Endodermal cell (in vitro differentiated cells): ENCODE measurements around the gene AATF. TPM values are rescaled to one million over a fixed set of nuclear protein-coding genes. Genes with fewer than 3 reads are reported as not detected.
A peak's percentile ranks its signal among the peaks of the same experiment; 100 is the strongest.

ENCODE experiments used
- DNase-seq: peaks from one replicate; pipeline ENCODE4 v3.0.0-alpha.2; 2017
- H3K27ac ChIP-seq: 2 replicates; pipeline ENCODE4 v1.5.1; 2013; ENCODE audit warnings: mild to moderate bottlenecking, low read depth, low read length, moderate library complexity
- H3K27me3 ChIP-seq: 2 replicates; pipeline ENCODE4 v1.6.1; 2013; ENCODE audit warnings: mild to moderate bottlenecking, low read length, moderate library complexity; ENCODE audit not compliant: insufficient read depth, control insufficient read depth, poor library complexity, severe bottlenecking
- H3K36me3 ChIP-seq: 2 replicates; pipeline ENCODE4 v1.7.0; 2013; ENCODE audit warnings: mild to moderate bottlenecking, low read length, moderate library complexity; ENCODE audit not compliant: control insufficient read depth, insufficient read depth
- H3K4me1 ChIP-seq: one replicate; pipeline ENCODE4 v1.7.0; 2013; ENCODE audit warnings: low read length; ENCODE audit not compliant: control insufficient read depth, insufficient read depth
- H3K4me3 ChIP-seq: 2 replicates; pipeline ENCODE4 v1.5.1; 2013; ENCODE audit warnings: mild to moderate bottlenecking, low read length, moderate library complexity
- H3K9ac ChIP-seq: 2 replicates; pipeline ENCODE4 v1.6.1; 2013; ENCODE audit warnings: mild to moderate bottlenecking, low read length, moderate library complexity; ENCODE audit not compliant: poor library complexity, severe bottlenecking; ENCODE audit errors: extremely low read depth
- H3K9me3 ChIP-seq: 2 replicates; pipeline ENCODE4 v1.6.1; 2013; ENCODE audit warnings: mild to moderate bottlenecking, low read length, moderate library complexity; ENCODE audit not compliant: control insufficient read depth
- H3K27ac Mint-ChIP-seq: 2 replicates; pipeline ENCODE4 v1.8.0; 2020; ENCODE audit warnings: mixed read lengths
- H3K27me3 Mint-ChIP-seq: 2 replicates; pipeline ENCODE4 v1.8.0; 2021; ENCODE audit warnings: mild to moderate bottlenecking, mixed read lengths; ENCODE audit not compliant: insufficient read depth
- H3K36me3 Mint-ChIP-seq: 2 replicates; pipeline ENCODE4 v1.8.0; 2020; ENCODE audit warnings: low read depth, mixed read lengths
- H3K4me1 Mint-ChIP-seq: 2 replicates; pipeline ENCODE4 v1.8.0; 2020; ENCODE audit warnings: mixed read lengths
- H3K4me3 Mint-ChIP-seq: 2 replicates; pipeline ENCODE4 v1.8.0; 2020; ENCODE audit warnings: mild to moderate bottlenecking, moderate library complexity, mixed read lengths
- H3K9me3 Mint-ChIP-seq: 2 replicates; pipeline ENCODE4 v1.8.0; 2020; ENCODE audit warnings: mild to moderate bottlenecking, mixed read lengths
- CTCF ChIP-seq: fragments of 200-600 bp; sonication (generic); conservative IDR thresholded peaks from 2 replicates; pipeline ENCODE4 v1.5.0; 2021; ENCODE audit warnings: antibody characterized with exemption, mild to moderate bottlenecking
- WGBS, 2 experiments: methylation state at CpG; one replicate each; pipeline versions ENCODE4 v1.1.5 to v1.1.7; 2013; ENCODE audit warnings: missing lambda C conversion rate in 2 of 2, mixed read lengths in 1 of 2; ENCODE audit not compliant: insufficient coverage in 1 of 2, insufficient read length in 1 of 2; 5-methylcytosine and 5-hydroxymethylcytosine counted together
- total RNA-seq, 2 donors: library from RNA; stranded (reverse); fragmentation: NEBNext Ultra II Directional in 1 of 2; extraction: Animal tissue kit (Norgen Biotek cat#: 25700) in 1 of 2; gene quantifications; 2 replicates in 1 of 2; 3 replicates in 1 of 2; pipeline ENCODE4 v1.2.1, GENCODE V29; 2021

The AATF gene
- total RNA-seq, 2 donors from 2014 or later: 90.7 TPM

GRCh38 chr17:36936455-36937000 is 12.2 kb upstream of the AATF start:
- Histone ChIP-seq H3K4me3 (peak overlapping the region; percentile 99), H3K9ac (peak overlapping the region; percentile 71), H3K27ac (no peak overlapping the region), H3K4me1 (peaks cover 18% of the 10 kb centered on the region), H3K9me3 (no peaks in the 10 kb centered on the region), H3K36me3 (peaks cover 48% of the 10 kb centered on the region), H3K27me3 (peaks cover 80% of the 10 kb centered on the region)
- Mint-ChIP-seq H3K27ac (peak overlapping the region; percentile 96), H3K4me1 (peaks cover 37% of the 10 kb centered on the region), H3K27me3 (peaks cover 83% of the 10 kb centered on the region), H3K36me3 (peaks cover 62% of the 10 kb centered on the region), H3K9me3 (no peaks in the 10 kb centered on the region), H3K4me3 (peak overlapping the region; percentile 98)
- peak; percentile 96 for DNase-seq
- TF ChIP-seq CTCF: no peak
- WGBS, 2 experiments: 0% methylated on average over 31 to 55 of the region's 58 CpGs

DNA sequence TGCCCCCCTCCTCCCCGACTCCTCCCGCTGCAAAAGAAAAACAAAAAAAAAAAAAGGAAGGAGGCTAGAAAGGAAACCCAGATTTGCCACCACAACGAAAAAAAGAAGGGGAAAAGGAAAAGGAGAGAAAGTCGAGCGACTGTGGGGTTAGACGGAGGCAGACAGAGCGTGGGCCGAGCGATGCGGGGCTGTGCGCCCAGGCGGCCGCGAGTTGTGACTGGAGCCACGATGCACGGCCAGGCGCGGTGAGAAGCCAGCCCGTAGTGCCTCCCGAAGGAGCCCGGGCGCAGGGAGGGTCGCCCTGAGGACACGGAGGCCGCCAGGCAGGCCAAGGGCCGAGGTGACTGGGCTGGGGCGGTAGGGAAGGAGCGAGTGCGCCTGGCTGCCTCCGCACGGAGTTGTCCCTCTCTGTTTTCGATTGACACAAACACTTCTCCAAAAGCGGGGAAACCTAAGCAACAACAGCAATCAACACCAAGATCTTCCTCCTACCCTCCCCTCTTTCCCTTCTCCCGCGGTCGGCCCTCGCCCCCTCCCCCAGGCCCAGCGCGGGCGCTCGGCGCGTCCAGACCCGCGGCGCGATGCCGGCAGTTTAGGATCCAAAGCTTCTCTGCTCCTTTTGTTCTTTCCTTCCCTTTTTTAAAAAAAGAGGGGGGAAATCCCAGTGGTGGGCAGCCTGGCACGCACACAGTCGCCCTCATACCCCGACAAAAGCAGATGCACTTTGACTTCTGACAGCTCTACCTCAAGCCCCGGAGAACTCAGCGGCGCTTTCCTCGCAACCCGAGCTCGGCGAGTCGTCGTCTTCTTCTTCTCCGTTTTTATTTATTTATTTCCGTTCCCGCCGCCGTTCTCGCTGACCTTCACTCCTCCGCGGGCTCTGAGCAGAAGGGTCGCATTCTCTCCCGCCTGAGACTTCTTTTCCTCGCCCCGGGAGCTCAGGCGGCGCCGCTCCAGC is 11.5 kb upstream of the AATF start, which contains the start of gene LHX1:
TSS of gene LHX1 (plus strand) at position 475 of the 958 bp plus-strand sequence. CDS start 723 bp downstream, outside the sequence.
- peaks cover 80% of the 10 kb centered on the region for H3K27me3 ChIP-seq
- DNase-seq: peak; percentile 86
- peaks cover 48% of the 10 kb centered on the region for H3K36me3 ChIP-seq
- H3K9me3 ChIP-seq: no peaks in the 10 kb centered on the region
- H3K4me3 Mint-ChIP-seq: peak within 1 kb of the TSS; percentile 98
- H3K4me3 ChIP-seq: peak within 1 kb of the TSS; percentile 99
- no peak within 1 kb of the TSS for H3K27ac ChIP-seq
- WGBS, 2 experiments: 0% methylated on average over 27 to 74 of the region's 75 CpGs
- peak within 1 kb of the TSS; percentile 71 for H3K9ac ChIP-seq
- no peak for TF ChIP-seq CTCF
- peak within 1 kb of the TSS; percentile 96 for H3K27ac Mint-ChIP-seq
- H3K36me3 Mint-ChIP-seq: peaks cover 59% of the 10 kb centered on the region
- peaks cover 18% of the 10 kb centered on the region for H3K4me1 ChIP-seq
- H3K4me1 Mint-ChIP-seq: peaks cover 33% of the 10 kb centered on the region
- H3K9me3 Mint-ChIP-seq: no peaks in the 10 kb centered on the region
- H3K27me3 Mint-ChIP-seq: peaks cover 81% of the 10 kb centered on the region

DNA sequence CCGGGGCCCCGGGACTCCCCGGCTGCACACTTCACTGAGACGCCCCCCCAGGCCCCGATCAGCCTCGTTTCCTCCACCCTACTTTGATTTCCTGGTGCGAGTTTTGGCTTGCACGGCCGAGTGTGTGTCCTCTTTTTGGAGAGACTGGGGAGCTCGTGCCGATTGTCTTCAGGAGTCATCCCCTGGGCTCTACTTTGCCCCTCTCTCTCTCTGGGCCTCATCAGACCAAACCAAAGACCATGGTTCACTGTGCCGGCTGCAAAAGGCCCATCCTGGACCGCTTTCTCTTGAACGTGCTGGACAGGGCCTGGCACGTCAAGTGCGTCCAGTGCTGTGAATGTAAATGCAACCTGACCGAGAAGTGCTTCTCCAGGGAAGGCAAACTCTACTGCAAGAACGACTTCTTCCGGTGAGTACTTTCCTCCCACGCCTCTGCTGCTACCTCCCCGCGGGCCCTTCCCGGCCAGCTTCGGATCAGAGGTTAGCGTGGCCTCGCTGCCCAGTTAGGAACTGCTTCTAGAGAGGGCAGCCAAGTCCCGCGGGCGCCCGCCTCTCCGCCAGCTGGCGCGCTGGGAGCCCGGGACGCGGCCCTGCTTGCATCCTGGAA is 10.7 kb upstream of the AATF start:
- peaks cover 25% of the 10 kb centered on the region for H3K4me1 ChIP-seq
- Mint-ChIP-seq H3K27me3 (peaks cover 75% of the 10 kb centered on the region), H3K4me3 (peak overlapping the region; percentile 98), H3K27ac (peak overlapping the region; percentile 96), H3K9me3 (no peaks in the 10 kb centered on the region), H3K36me3 (peaks cover 53% of the 10 kb centered on the region), H3K4me1 (peaks cover 26% of the 10 kb centered on the region)
- H3K4me3 ChIP-seq: peak overlapping the region; percentile 99
- DNase-seq: peak; percentile 90
- H3K9me3 ChIP-seq: no peaks in the 10 kb centered on the region
- H3K36me3 ChIP-seq: peaks cover 47% of the 10 kb centered on the region
- 0% methylated on average over 28 to 36 of the region's 36 CpGs for WGBS, 2 experiments
- no peak overlapping the region for H3K27ac ChIP-seq
- TF ChIP-seq CTCF: no peak
- peak overlapping the region; percentile 71 for H3K9ac ChIP-seq
- peaks cover 82% of the 10 kb centered on the region for H3K27me3 ChIP-seq
